Endothelial cell of umbilical vein (primary cell): Measurements from ENCODE around the gene SPATA7. TPM values are rescaled to one million over a fixed set of nuclear protein-coding genes. Genes with fewer than 3 reads are reported as not detected.

ENCODE experiments used
- BruUV-seq: library from RNA; stranded (reverse); fragments of 400-500 nt; replicated peaks from 2 replicates; lab custom pipeline; 2021; lab: Mats Ljungman, UMichigan
- CTCF ChIA-PET: fragments of 300-600, 350-600 bp; sonication (Branson Sonifier 250); formaldehyde crosslinking; loops from one replicate; lab custom pipeline; 2021; ENCODE audit warnings: antibody characterized with exemption, inconsistent platforms; lab: Charles Lee
- POLR2A ChIA-PET: fragments of 300-600, 350-600 bp; sonication (Branson Sonifier 250); formaldehyde crosslinking; loops from one replicate; lab custom pipeline; 2021; ENCODE audit warnings: antibody characterized with exemption, inconsistent platforms; lab: Charles Lee
- DNase-seq: peaks from one replicate; pipeline ENCODE4 v3.0.0-alpha.2; 2011; ENCODE audit warnings: low read depth, low spot score
- FAIRE-seq: peaks from 2 replicates; lab custom pipeline; 2011; peaks lifted over from hg19 to GRCh38; lab: Jason Lieb, UNC
- H2AFZ ChIP-seq: 2 replicates; pipeline ENCODE4 v1.6.0; 2012; ENCODE audit warnings: low read depth, low read length, control low read depth, inconsistent platforms
- H3K27ac ChIP-seq: 2 replicates; pipeline ENCODE4 v1.5.1; 2011; ENCODE audit warnings: low read depth, mild to moderate bottlenecking, control low read depth, low read length, moderate library complexity; ENCODE audit not compliant: insufficient read depth
- H3K27me3 ChIP-seq, 2 experiments: 2 replicates each; pipeline versions ENCODE4 v1.6.0 to v1.6.1; 2011; ENCODE audit warnings: low read length in 2 of 2, mixed read lengths in 1 of 2; ENCODE audit not compliant: control insufficient read depth in 2 of 2, insufficient read depth in 2 of 2
- H3K36me3 ChIP-seq, 2 experiments: 2 replicates in 1 of 2; 3 replicates in 1 of 2; pipeline ENCODE4 v1.5.1; 2011; ENCODE audit warnings: low read length in 2 of 2, mild to moderate bottlenecking in 1 of 2, moderate library complexity in 1 of 2; ENCODE audit not compliant: control insufficient read depth in 2 of 2, insufficient read depth in 2 of 2; ENCODE audit errors: extremely low read depth in 1 of 2
- H3K4me1 ChIP-seq: 3 replicates; pipeline ENCODE4 v1.5.1; 2011; ENCODE audit warnings: mild to moderate bottlenecking, low read length; ENCODE audit not compliant: control insufficient read depth, insufficient read depth; ENCODE audit errors: extremely low read depth
- H3K4me2 ChIP-seq: 2 replicates; pipeline ENCODE4 v1.6.1; 2011; ENCODE audit warnings: low read length, control low read depth, mixed read lengths; ENCODE audit not compliant: insufficient read depth
- H3K4me3 ChIP-seq, 3 experiments: fragments of 200-600 bp in 1 of 3; sonication (generic), shearing (Covaris generic) in 1 of 3; replicated peaks in 1 of 3; 2 replicates each; pipeline ENCODE4 v1.5.1; 2011 to 2016; ENCODE audit warnings: control low read depth in 3 of 3, low read length in 3 of 3, mild to moderate bottlenecking in 2 of 3, inconsistent platforms in 1 of 3, low read depth in 1 of 3, moderate library complexity in 1 of 3; ENCODE audit not compliant: insufficient read depth in 1 of 3
- H3K79me2 ChIP-seq: 2 replicates; pipeline ENCODE4 v1.6.0; 2012; ENCODE audit warnings: low read length, inconsistent platforms; ENCODE audit not compliant: control insufficient read depth, insufficient read depth
- H3K9ac ChIP-seq: replicated peaks from 2 replicates; pipeline ENCODE3; 2011; ENCODE audit warnings: low read length, control low read depth; ENCODE audit not compliant: insufficient read depth; ENCODE audit errors: extremely low read depth
- H3K9me1 ChIP-seq: replicated peaks from 3 replicates; pipeline ENCODE4 v1.6.0; 2011; ENCODE audit warnings: mild to moderate bottlenecking, low read length; ENCODE audit not compliant: control insufficient read depth, insufficient read depth; ENCODE audit errors: extremely low read depth
- H3K9me3 ChIP-seq: replicated peaks from 2 replicates; pipeline ENCODE4 v1.5.1; 2012; ENCODE audit warnings: low read length, inconsistent platforms; ENCODE audit not compliant: control insufficient read depth, insufficient read depth
- H4K20me1 ChIP-seq: replicated peaks from 2 replicates; pipeline ENCODE3; 2011; ENCODE audit warnings: mild to moderate bottlenecking, low read length; ENCODE audit not compliant: control insufficient read depth, insufficient read depth; ENCODE audit errors: extremely low read depth
- EZH2 ChIP-seq: IDR thresholded peaks from 2 replicates; pipeline ENCODE4 v1.6.1; 2012; ENCODE audit warnings: borderline replicate concordance, low read depth, mild to moderate bottlenecking, moderate library complexity, low read length, inconsistent platforms; ENCODE audit not compliant: severe bottlenecking
- FOS ChIP-seq: IDR thresholded peaks from 2 replicates; pipeline ENCODE4 v1.6.1; 2011; ENCODE audit warnings: mild to moderate bottlenecking, low read length, moderate library complexity, borderline replicate concordance; ENCODE audit not compliant: insufficient read depth
- GATA2 ChIP-seq: IDR thresholded peaks from 2 replicates; pipeline ENCODE4 v1.7.0; 2011; ENCODE audit warnings: low read depth, mild to moderate bottlenecking, moderate library complexity, mixed read lengths, low read length; ENCODE audit not compliant: insufficient read length, insufficient read depth
- JUN ChIP-seq: IDR thresholded peaks from 2 replicates; pipeline ENCODE4 v1.6.1; 2011; ENCODE audit warnings: borderline replicate concordance, low read depth; ENCODE audit not compliant: insufficient read length, insufficient read depth
- MYC ChIP-seq: IDR thresholded peaks from one replicate; pipeline ENCODE4 v1.6.1; 2011; ENCODE audit warnings: mild to moderate bottlenecking, low read depth, low read length
- POLR2A ChIP-seq: IDR thresholded peaks from 2 replicates; pipeline ENCODE4 v1.6.1; 2012; ENCODE audit warnings: low read depth, mild to moderate bottlenecking, control low read depth, low read length
- POLR2AphosphoS5 ChIP-seq: IDR thresholded peaks from 2 replicates; pipeline ENCODE4 v1.6.1; 2012; ENCODE audit warnings: low read depth, mild to moderate bottlenecking, control low read depth, low read length, moderate library complexity; ENCODE audit not compliant: insufficient read depth
- dilution Hi-C: fragments of 300-500 bp; cut with MboI; formaldehyde crosslinking; loops from one replicate; pipeline ENCODE4 v1.15.0; 2019; ENCODE audit warnings: low sequenced_read_pairs; ENCODE audit not compliant: extremely low pct_ligation_motif_present
- intact Hi-C: fragments of 100-400 bp; cut with micrococcal nuclease; formaldehyde crosslinking; loops from one replicate; pipeline ENCODE4 v1.10.0; 2022
- polyA plus RNA-seq, 4 experiments: library from polyadenylated mRNA; depleted of rRNA in 3 of 4; stranded (reverse) in 3 of 4; unstranded in 1 of 4; fragments of >200 nt; gene quantifications; 2 replicates each; pipeline versions ENCODE4 v1.2.1 to v1.2.3, GENCODE V29; 2011 to 2012; ENCODE audit warnings: missing spikeins in 1 of 4
- total RNA-seq: library from RNA; stranded (reverse); gene quantifications from 2 replicates; pipeline ENCODE4 v1.2.3, GENCODE V29; 2021
- TF ChIP-seq, protein P1 (sequence below), 2 donors: IDR thresholded peaks; 1 replicate in 1 of 2; 2 replicates in 1 of 2; pipeline ENCODE4 v1.5.1; 2011; ENCODE audit warnings: low read length in 2 of 2, mild to moderate bottlenecking in 2 of 2, moderate library complexity in 2 of 2, control low read depth in 1 of 2, inconsistent platforms in 1 of 2, low read depth in 1 of 2; ENCODE audit not compliant: insufficient read depth in 1 of 2; ENCODE audit errors: extremely low read depth in 1 of 2
- TF ChIP-seq, protein P2 (sequence below): IDR thresholded peaks from 2 replicates; pipeline ENCODE4 v1.6.1; 2011; ENCODE audit not compliant: insufficient read depth, insufficient read length

Gene SPATA7
- total and polyA plus RNA-seq, 2 donors (not counting 3 experiments of a cell fraction or from before 2014, with no cell fraction given) = 4.0 to 9.7 TPM

DNA sequence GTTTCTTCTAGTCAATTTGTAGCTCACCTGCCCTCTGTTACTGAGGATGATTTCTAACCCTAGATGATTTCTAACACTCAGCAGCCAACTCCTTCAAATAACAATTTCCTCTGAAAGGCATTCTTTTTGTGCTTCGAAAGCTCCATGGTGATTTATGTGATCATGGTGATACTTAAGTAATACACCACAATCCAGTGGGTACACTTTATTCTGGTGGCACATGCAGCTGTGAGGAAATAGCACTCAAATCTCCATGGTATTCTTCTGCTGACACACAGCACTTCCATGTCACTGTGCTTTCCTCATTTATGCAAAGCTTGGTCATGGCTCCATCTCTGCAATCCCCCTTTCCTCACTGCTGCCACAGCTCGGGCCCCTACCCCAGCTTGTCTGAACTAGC lies 95.6 kb downstream of the SPATA7 start:
- CTCF ChIA-PET = interaction anchor here (0.8 to 1.3 kb wide), 3 partner anchors 9 to 467 kb away, joined by 3 to 5 read pairs (median 3); no protein-coding TSS in a partner anchor
- H3K36me3 ChIP-seq = peaks cover 10 to 17% of the 10 kb centered on the region in 2 experiments

More for the DNA sequence above, 95.6 kb downstream of the SPATA7 start:
- TF ChIP-seq EZH2 (no peak), POLR2AphosphoS5 (no peak), MYC (no peak), GATA2 (no peak), JUN (no peak), POLR2A (no peak), FOS (no peak)
- TF ChIP-seq, protein P1, sequence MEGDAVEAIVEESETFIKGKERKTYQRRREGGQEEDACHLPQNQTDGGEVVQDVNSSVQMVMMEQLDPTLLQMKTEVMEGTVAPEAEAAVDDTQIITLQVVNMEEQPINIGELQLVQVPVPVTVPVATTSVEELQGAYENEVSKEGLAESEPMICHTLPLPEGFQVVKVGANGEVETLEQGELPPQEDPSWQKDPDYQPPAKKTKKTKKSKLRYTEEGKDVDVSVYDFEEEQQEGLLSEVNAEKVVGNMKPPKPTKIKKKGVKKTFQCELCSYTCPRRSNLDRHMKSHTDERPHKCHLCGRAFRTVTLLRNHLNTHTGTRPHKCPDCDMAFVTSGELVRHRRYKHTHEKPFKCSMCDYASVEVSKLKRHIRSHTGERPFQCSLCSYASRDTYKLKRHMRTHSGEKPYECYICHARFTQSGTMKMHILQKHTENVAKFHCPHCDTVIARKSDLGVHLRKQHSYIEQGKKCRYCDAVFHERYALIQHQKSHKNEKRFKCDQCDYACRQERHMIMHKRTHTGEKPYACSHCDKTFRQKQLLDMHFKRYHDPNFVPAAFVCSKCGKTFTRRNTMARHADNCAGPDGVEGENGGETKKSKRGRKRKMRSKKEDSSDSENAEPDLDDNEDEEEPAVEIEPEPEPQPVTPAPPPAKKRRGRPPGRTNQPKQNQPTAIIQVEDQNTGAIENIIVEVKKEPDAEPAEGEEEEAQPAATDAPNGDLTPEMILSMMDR (IDR thresholded peaks at IDR 0.05; ENCODE audit: extremely low read depth in 1 of 2, insufficient read depth in 1 of 2, low read depth in 1 of 2, low read length in 2 of 2) = no peak
- TF ChIP-seq, protein P2, sequence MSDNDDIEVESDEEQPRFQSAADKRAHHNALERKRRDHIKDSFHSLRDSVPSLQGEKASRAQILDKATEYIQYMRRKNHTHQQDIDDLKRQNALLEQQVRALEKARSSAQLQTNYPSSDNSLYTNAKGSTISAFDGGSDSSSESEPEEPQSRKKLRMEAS = no peak
- POLR2A ChIA-PET = no interaction called here
- H4K20me1 ChIP-seq = no peaks in the 10 kb centered on the region
- no peaks in the 10 kb centered on the region for H3K9me3 ChIP-seq
- no peaks in the 10 kb centered on the region for H3K9me1 ChIP-seq
- BruUV-seq = no TSS peak
- H2AFZ ChIP-seq = no peak overlapping the region
- intact Hi-C loops = no loop called here
- no peak overlapping the region for H3K27ac ChIP-seq
- H3K4me3 ChIP-seq = no peak overlapping the region
- DNase-seq (no peak), FAIRE-seq (no peak)
- H3K4me1 ChIP-seq = no peaks in the 10 kb centered on the region
- peaks cover 4% of the 10 kb centered on the region for H3K79me2 ChIP-seq
- H3K9ac ChIP-seq = no peak overlapping the region
- H3K4me2 ChIP-seq = no peak overlapping the region
- dilution Hi-C loops = no loop called here
- no peaks in the 10 kb centered on the region for H3K27me3 ChIP-seq
